K562 (cell line): ENCODE results near the gene TOR1B. TPM values are rescaled to one million over a fixed set of nuclear protein-coding genes. Genes with fewer than 3 reads are reported as not detected.
A peak's percentile ranks its signal among the peaks of the same experiment; 100 is the strongest.

Source experiments
- CBX1 ChIP-seq: sonication (generic); IDR thresholded peaks from 2 replicates; pipeline ENCODE4 v1.6.1; 2016; ENCODE audit warnings: antibody characterized with exemption, low read depth, mild to moderate bottlenecking
- FOXJ2 ChIP-seq: fragments of 200-800 bp; sonication (Bioruptor generic); IDR thresholded peaks from 2 replicates; pipeline ENCODE4 v1.6.1; 2016; ENCODE audit warnings: missing genetic modification characterization, missing compliant biosample characterization
- FUS ChIP-seq: fragments of 200-400 bp; formaldehyde crosslinking; optimal IDR thresholded peaks from 2 replicates; pipeline ENCODE3; 2017; ENCODE audit warnings: low read depth, low read length
- KLF1 ChIP-seq: fragments of 450-650 bp; IDR thresholded peaks from 2 replicates; pipeline ENCODE4 v1.6.1; 2016; ENCODE audit warnings: missing genetic modification characterization, missing compliant biosample characterization
- MIER1 ChIP-seq: fragments of 450-650 bp; IDR thresholded peaks from 2 replicates; pipeline ENCODE4 v1.6.1; 2016; ENCODE audit warnings: antibody characterized with exemption, mild to moderate bottlenecking, low read depth
- NR4A1 ChIP-seq, 2 experiments: fragments of 250-450 bp in 1 of 2; fragments of 450-650 bp in 1 of 2; sonication (Bioruptor Pico) in 1 of 2; IDR thresholded peaks; 2 replicates each; pipeline versions ENCODE4 v1.4.0 to v1.6.1; 2016 to 2020; ENCODE audit warnings: mild to moderate bottlenecking in 2 of 2, missing compliant biosample characterization in 1 of 2, missing genetic modification characterization in 1 of 2, moderate library complexity in 1 of 2
- PHF8 ChIP-seq: fragments of 200-600 bp; sonication (generic); IDR thresholded peaks from 2 replicates; pipeline ENCODE4 v1.6.1; 2012; ENCODE audit warnings: mixed run types, mild to moderate bottlenecking, inconsistent platforms, low read length, moderate library complexity, borderline replicate concordance
- YBX1 ChIP-seq: fragments of 450-650 bp; IDR thresholded peaks from 2 replicates; pipeline ENCODE4 v1.7.1; 2016; ENCODE audit warnings: mild to moderate bottlenecking
- ZKSCAN1 ChIP-seq: fragments of 150-350 bp; IDR thresholded peaks from 2 replicates; pipeline ENCODE4 v1.6.1; 2016; ENCODE audit warnings: low read depth, low read length
- ZNF384 ChIP-seq: IDR thresholded peaks from 2 replicates; pipeline ENCODE4 v1.6.1; 2012; ENCODE audit warnings: low read depth, low read length, improper control_type of control experiment
- polyA plus RNA-seq, 8 experiments: library from polyadenylated mRNA; depleted of rRNA in 4 of 8; stranded (reverse) in 5 of 8; unstranded in 3 of 8; fragments of >200 nt; fragmentation: Nextera tagmentation in 2 of 8; fragmentation: Illumina TruSeq in 1 of 8; extraction: Ambion mirVana in 2 of 8; extraction: Trizol in 1 of 8; gene quantifications; 2 replicates each; pipeline versions ENCODE4 v1.2.1 to v1.2.3, GENCODE V29; 2011 to 2014; ENCODE audit warnings: inconsistent platforms in 1 of 8, missing spikeins in 1 of 8
- total RNA-seq, 7 experiments: library from RNA; depleted of rRNA in 6 of 7; stranded (reverse); fragments of >200 nt in 6 of 7; fragmentation: Illumina TruSeq in 2 of 7; extraction: Trizol in 2 of 7; gene quantifications; 2 replicates each; pipeline versions ENCODE4 v1.2.1 to v1.2.3, GENCODE V29; 2011 to 2021; ENCODE audit warnings: low replicate concordance in 1 of 7
- TF ChIP-seq, protein P1 (sequence below): fragments of 250-450 bp; sonication (Bioruptor Pico); IDR thresholded peaks from 2 replicates; pipeline ENCODE4 v1.4.0; 2020; ENCODE audit warnings: mild to moderate bottlenecking, moderate library complexity, borderline replicate concordance

TOR1B gene
- total and polyA plus RNA-seq, 9 of the 15 experiments (the other 6 are each of a cell fraction or from before 2014, with no cell fraction given): 4.2 to 36.5 (median 24.6) TPM

DNA sequence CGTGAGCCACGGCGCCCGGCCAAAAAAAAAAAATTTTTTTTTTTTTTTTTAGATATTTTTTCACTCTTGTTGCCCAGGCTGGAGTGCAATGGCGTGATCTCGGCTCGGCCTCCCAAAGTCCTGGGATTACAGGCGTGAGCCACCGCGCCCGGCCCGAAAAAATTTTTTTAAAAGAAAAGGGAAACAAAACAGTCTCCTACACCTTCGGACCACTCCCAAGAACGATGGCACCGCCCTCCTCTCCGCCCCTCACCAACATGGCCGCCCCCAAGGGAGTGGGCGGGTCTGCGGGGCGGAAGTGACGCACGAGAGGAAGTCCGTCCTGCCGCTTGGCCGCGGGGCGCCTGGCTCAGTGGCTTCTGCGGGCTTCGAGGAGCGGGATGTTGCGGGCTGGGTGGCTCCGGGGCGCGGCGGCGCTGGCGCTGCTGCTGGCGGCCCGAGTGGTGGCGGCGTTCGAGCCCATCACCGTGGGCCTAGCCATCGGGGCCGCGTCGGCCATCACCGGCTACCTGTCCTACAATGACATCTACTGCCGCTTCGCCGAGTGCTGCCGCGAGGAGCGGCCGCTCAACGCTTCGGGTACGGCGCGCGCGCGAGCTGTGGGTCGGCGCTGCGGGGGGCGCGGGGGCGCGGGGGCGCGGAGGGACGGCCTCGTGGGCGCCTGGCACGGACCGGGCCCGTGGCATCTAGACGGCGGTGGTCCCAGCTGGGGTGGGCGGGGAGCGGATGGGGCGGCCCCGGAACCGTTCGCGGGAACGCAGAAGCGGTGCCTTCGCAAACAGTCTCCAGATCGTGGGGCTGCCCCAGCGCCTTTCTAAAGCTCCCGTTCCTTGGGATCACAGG lies at the start of gene TOR1B (continued):
- TF ChIP-seq PHF8: peak; percentile 93; the same call in 1 of the 2 replicates
- 0 out of 2 replicates have a peak, but pooled peaks have one; percentile 60 for TF ChIP-seq NR4A1 (CRISPR knock-in tag; IDR thresholded peaks at IDR 0.05)
- no peak for TF ChIP-seq NR4A1 (tag; IDR thresholded peaks at IDR 0.05)
- TF ChIP-seq, protein P1, sequence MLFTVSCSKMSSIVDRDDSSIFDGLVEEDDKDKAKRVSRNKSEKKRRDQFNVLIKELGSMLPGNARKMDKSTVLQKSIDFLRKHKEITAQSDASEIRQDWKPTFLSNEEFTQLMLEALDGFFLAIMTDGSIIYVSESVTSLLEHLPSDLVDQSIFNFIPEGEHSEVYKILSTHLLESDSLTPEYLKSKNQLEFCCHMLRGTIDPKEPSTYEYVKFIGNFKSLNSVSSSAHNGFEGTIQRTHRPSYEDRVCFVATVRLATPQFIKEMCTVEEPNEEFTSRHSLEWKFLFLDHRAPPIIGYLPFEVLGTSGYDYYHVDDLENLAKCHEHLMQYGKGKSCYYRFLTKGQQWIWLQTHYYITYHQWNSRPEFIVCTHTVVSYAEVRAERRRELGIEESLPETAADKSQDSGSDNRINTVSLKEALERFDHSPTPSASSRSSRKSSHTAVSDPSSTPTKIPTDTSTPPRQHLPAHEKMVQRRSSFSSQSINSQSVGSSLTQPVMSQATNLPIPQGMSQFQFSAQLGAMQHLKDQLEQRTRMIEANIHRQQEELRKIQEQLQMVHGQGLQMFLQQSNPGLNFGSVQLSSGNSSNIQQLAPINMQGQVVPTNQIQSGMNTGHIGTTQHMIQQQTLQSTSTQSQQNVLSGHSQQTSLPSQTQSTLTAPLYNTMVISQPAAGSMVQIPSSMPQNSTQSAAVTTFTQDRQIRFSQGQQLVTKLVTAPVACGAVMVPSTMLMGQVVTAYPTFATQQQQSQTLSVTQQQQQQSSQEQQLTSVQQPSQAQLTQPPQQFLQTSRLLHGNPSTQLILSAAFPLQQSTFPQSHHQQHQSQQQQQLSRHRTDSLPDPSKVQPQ (CRISPR knock-in tag): no peak
- no peak for TF ChIP-seq FOXJ2 (tag)
- TF ChIP-seq ZKSCAN1: peak; percentile 62; the same call in 1 of the 2 replicates
- TF ChIP-seq KLF1 (tag): peak; percentile 50; the same call in 1 of the 2 replicates
- TF ChIP-seq YBX1: no peak
- peak; percentile 74; the same call in 1 of the 2 replicates for TF ChIP-seq ZNF384
- TF ChIP-seq MIER1: no peak; the same call in 1 of the 2 replicates
- TF ChIP-seq FUS: no peak
- 0 out of 2 replicates have a peak, but pooled peaks have one; percentile 56 for TF ChIP-seq CBX1
